IMR-90 (cell line): ENCODE measurements around the gene ACOX1. TPM values are rescaled to one million over a fixed set of nuclear protein-coding genes. Genes with fewer than 3 reads are reported as not detected.

Experiments used
- ATAC-seq: fragments of 200-7000 bp; cut with Tn5 transposase; 2 replicates; pipeline ENCODE4 v1.9.1; 2020; ENCODE audit warnings: low read depth, mild to moderate bottlenecking, moderate library complexity
- Bru-seq: library from RNA; stranded (reverse); fragments of 400-500 nt; gene quantifications from one replicate; lab custom pipeline; 2021; lab: Mats Ljungman, UMichigan
- BruChase-seq, 2 experiments: library from RNA; stranded (reverse); fragments of 400-500 nt; gene quantifications; one replicate each; lab custom pipeline; 2021; lab: Mats Ljungman, UMichigan
- BruUV-seq: library from RNA; stranded (reverse); fragments of 400-500 nt; replicated peaks from 2 replicates; lab custom pipeline; 2021; lab: Mats Ljungman, UMichigan
- CTCF ChIA-PET: fragments of 300-600 bp; formaldehyde crosslinking; extraction: SDS; loops from one replicate; lab custom pipeline; 2021; ENCODE audit warnings: antibody characterized with exemption; lab: Yijun Ruan, JAX
- POLR2A ChIA-PET: fragments of 300-600 bp; sonication (Branson Sonifier 250); formaldehyde crosslinking; loops from one replicate; lab custom pipeline; 2022; ENCODE audit warnings: antibody characterized with exemption; ENCODE audit not compliant: unreplicated experiment; lab: Charles Lee
- DNase-seq: peaks from one replicate; pipeline ENCODE4 v3.0.0; 2013
- H2AFZ ChIP-seq: replicated peaks from 2 replicates; pipeline ENCODE3; 2013; ENCODE audit warnings: low read length, mild to moderate bottlenecking; ENCODE audit not compliant: poor library complexity
- H2AK5ac ChIP-seq: 2 replicates; pipeline ENCODE4 v1.6.1; 2013; ENCODE audit warnings: low read depth, low read length, inconsistent platforms
- H2AK9ac ChIP-seq: replicated peaks from 2 replicates; pipeline ENCODE3; 2013; ENCODE audit warnings: mild to moderate bottlenecking, low read depth, low read length, moderate library complexity; ENCODE audit not compliant: poor library complexity
- H2BK120ac ChIP-seq: 2 replicates; pipeline ENCODE4 v1.6.1; 2013; ENCODE audit warnings: low read depth, low read length, inconsistent platforms
- H2BK15ac ChIP-seq: 3 replicates; pipeline ENCODE4 v1.6.1; 2013; ENCODE audit warnings: low read depth, low read length, inconsistent platforms
- H2BK20ac ChIP-seq: 2 replicates; pipeline ENCODE4 v1.6.1; 2013; ENCODE audit warnings: low read depth, mild to moderate bottlenecking, inconsistent platforms, low read length, moderate library complexity
- H2BK5ac ChIP-seq: 2 replicates; pipeline ENCODE4 v1.6.1; 2013; ENCODE audit warnings: mild to moderate bottlenecking, low read depth, low read length, inconsistent platforms; ENCODE audit not compliant: poor library complexity, severe bottlenecking
- H3K14ac ChIP-seq: replicated peaks from 2 replicates; pipeline ENCODE4 v1.6.1; 2013; ENCODE audit warnings: low read depth, low read length, inconsistent platforms
- H3K18ac ChIP-seq: 2 replicates; pipeline ENCODE4 v1.6.1; 2013; ENCODE audit warnings: low read depth, low read length, control low read depth
- H3K23ac ChIP-seq: 2 replicates; pipeline ENCODE4 v1.6.1; 2013; ENCODE audit warnings: low read depth, low read length, inconsistent platforms
- H3K27ac ChIP-seq: 2 replicates; pipeline ENCODE4 v1.5.1; 2013; ENCODE audit warnings: mild to moderate bottlenecking, control low read depth, low read length; ENCODE audit not compliant: insufficient read depth
- H3K27me3 ChIP-seq: 2 replicates; pipeline ENCODE4 v1.6.1; 2013; ENCODE audit warnings: low read length; ENCODE audit not compliant: control insufficient read depth, insufficient read depth
- H3K36me3 ChIP-seq: 2 replicates; pipeline ENCODE4 v1.6.1; 2013; ENCODE audit warnings: low read length, mixed read lengths; ENCODE audit not compliant: control insufficient read depth, insufficient read depth
- H3K4ac ChIP-seq: 2 replicates; pipeline ENCODE4 v1.6.1; 2013; ENCODE audit warnings: low read depth, low read length, inconsistent platforms
- H3K4me1 ChIP-seq: 2 replicates; pipeline ENCODE4 v1.6.1; 2013; ENCODE audit warnings: low read length, mixed read lengths; ENCODE audit not compliant: control insufficient read depth, insufficient read depth
- H3K4me2 ChIP-seq: 2 replicates; pipeline ENCODE4 v1.6.1; 2013; ENCODE audit warnings: low read depth, mild to moderate bottlenecking, control low read depth, low read length, moderate library complexity
- H3K4me3 ChIP-seq: 2 replicates; pipeline ENCODE4 v1.5.1; 2013; ENCODE audit warnings: low read depth, mild to moderate bottlenecking, control low read depth, low read length, moderate library complexity; ENCODE audit not compliant: insufficient read depth
- H3K56ac ChIP-seq: 2 replicates; pipeline ENCODE4 v1.6.1; 2013; ENCODE audit warnings: low read length, inconsistent platforms; ENCODE audit not compliant: insufficient read depth; ENCODE audit errors: extremely low read depth
- H3K79me1 ChIP-seq, 2 experiments: 2 replicates each; pipeline ENCODE4 v1.6.1; 2013; ENCODE audit warnings: low read length in 2 of 2, inconsistent platforms in 1 of 2, low read depth in 1 of 2
- H3K9ac ChIP-seq: 2 replicates; pipeline ENCODE4 v1.6.1; 2013; ENCODE audit warnings: low read depth, low read length, control low read depth
- H3K9me1 ChIP-seq: 2 replicates; pipeline ENCODE4 v1.6.1; 2013; ENCODE audit warnings: low read length, inconsistent platforms; ENCODE audit not compliant: insufficient read depth
- H3K9me3 ChIP-seq: 2 replicates; pipeline ENCODE4 v1.6.1; 2013; ENCODE audit warnings: low read length; ENCODE audit not compliant: control insufficient read depth, insufficient read depth
- H4K20me1 ChIP-seq: 2 replicates; pipeline ENCODE4 v1.6.1; 2013; ENCODE audit warnings: low read length, inconsistent platforms; ENCODE audit not compliant: insufficient read depth
- H4K5ac ChIP-seq: 2 replicates; pipeline ENCODE4 v1.6.1; 2013; ENCODE audit warnings: mild to moderate bottlenecking, low read depth, low read length, control low read depth
- H4K8ac ChIP-seq, 2 experiments: 2 replicates each; pipeline ENCODE4 v1.6.1; 2013; ENCODE audit warnings: low read depth in 2 of 2, low read length in 2 of 2, control low read depth in 1 of 2, inconsistent platforms in 1 of 2
- H4K91ac ChIP-seq: 2 replicates; pipeline ENCODE4 v1.6.1; 2013; ENCODE audit warnings: low read depth, low read length, inconsistent platforms; ENCODE audit not compliant: insufficient read depth
- BHLHE40 ChIP-seq: fragments of 150-350 bp; IDR thresholded peaks from 2 replicates; pipeline ENCODE4 v1.6.1; 2016; ENCODE audit warnings: mild to moderate bottlenecking, low read depth, low read length
- CEBPB ChIP-seq: IDR thresholded peaks from 2 replicates; pipeline ENCODE4 v1.6.1; 2012; ENCODE audit warnings: low read depth, low read length, improper control_type of control experiment
- CTCF ChIP-seq: conservative IDR thresholded peaks from 2 replicates; pipeline ENCODE4 v1.5.1; 2012; ENCODE audit warnings: mild to moderate bottlenecking, low read depth, low read length, improper control_type of control experiment
- MAFK ChIP-seq: IDR thresholded peaks from 2 replicates; pipeline ENCODE4 v1.6.1; 2012; ENCODE audit warnings: low read depth, low read length, improper control_type of control experiment
- MAZ ChIP-seq: IDR thresholded peaks from 2 replicates; pipeline ENCODE4 v1.6.1; 2012; ENCODE audit warnings: low read depth, mild to moderate bottlenecking, low read length, improper control_type of control experiment, moderate library complexity, borderline replicate concordance
- MXI1 ChIP-seq: IDR thresholded peaks from 2 replicates; pipeline ENCODE4 v1.6.1; 2012; ENCODE audit warnings: low read depth, mild to moderate bottlenecking, low read length, moderate library complexity, borderline replicate concordance
- POLR2A ChIP-seq: IDR thresholded peaks from 2 replicates; pipeline ENCODE4 v1.6.1; 2012; ENCODE audit warnings: mild to moderate bottlenecking, low read depth, low read length
- WGBS, 2 experiments: methylation state at CpG; one replicate each; pipeline versions ENCODE4 v1.1.5 to v1.1.7; 2013; ENCODE audit warnings: missing lambda C conversion rate in 2 of 2; ENCODE audit not compliant: insufficient read length in 1 of 2; ENCODE audit errors: extremely low coverage in 2 of 2; 5-methylcytosine and 5-hydroxymethylcytosine counted together
- dilution Hi-C: fragments of 300-500 bp; cut with HindIII; formaldehyde crosslinking; loops from one replicate; pipeline ENCODE4 v1.14.3; 2018; ENCODE audit warnings: low sequenced_read_pairs; ENCODE audit not compliant: unreplicated experiment
- in situ Hi-C: fragments of 300-500 bp; cut with MboI; formaldehyde crosslinking; loops from 3 replicates; pipeline ENCODE4 v1.14.3; 2019; ENCODE audit warnings: low sequenced_read_pairs, inconsistent platforms, mixed read lengths
- intact Hi-C: fragments of 100-400 bp; cut with micrococcal nuclease; formaldehyde crosslinking; loops from 2 replicates; pipeline ENCODE4 v1.10.0; 2022
- long read RNA-seq: library from polyadenylated mRNA; unstranded; transcript quantifications from one replicate; pipeline ENCODE4 v2.0.0, GENCODE V29; 2021; ENCODE audit not compliant: unreplicated experiment
- polyA plus RNA-seq, 3 experiments: library from polyadenylated mRNA; depleted of rRNA; stranded (reverse); fragments of >200 nt; gene quantifications; 2 replicates each; pipeline ENCODE4 v1.2.3, GENCODE V29; 2012; ENCODE audit warnings: low replicate concordance in 1 of 3
- total RNA-seq: library from RNA; depleted of rRNA; stranded (reverse); fragments of >200 nt; gene quantifications from 2 replicates; pipeline ENCODE4 v1.2.3, GENCODE V29; 2012; rRNA removed
- TF ChIP-seq, protein P1 (sequence below): fragments of 150-350 bp; IDR thresholded peaks from 2 replicates; pipeline ENCODE4 v1.6.1; 2017; ENCODE audit warnings: mild to moderate bottlenecking, antibody characterized with exemption, low read length, low read depth

The ACOX1 gene
- 61.9 and 94.8 TPM in 2 replicates for total RNA-seq
- polyA plus RNA-seq (2012; rRNA removed) = 14.9 and 16.1 TPM in 2 replicates
- 6.6 and 12.3 TPM in 2 replicates for polyA plus RNA-seq (2012; cell fraction: cytosol; rRNA removed)
- polyA plus RNA-seq (2012; cell fraction: nucleus; rRNA removed; ENCODE audit: low replicate concordance) = 13.2 and 21.8 TPM in 2 replicates
- percentile 72 among the genes with signal in this experiment for Bru-seq, nascent RNA
- BruChase-seq, experiment 1, labeled RNA remaining after a 6-hour chase = percentile 94 among the genes with signal in this experiment
- percentile 87 among the genes with signal in this experiment for BruChase-seq, experiment 2, labeled RNA remaining after a 2-hour chase
- long read RNA-seq, full-length matches to known transcripts = 33 of 51 reads
- long read RNA-seq, partial matches to known transcripts = 5 of 51 reads
- long read RNA-seq, other reads (novel, unspliced or antisense) = 13 of 51 reads

- 0% methylated on average over 11 of the region's 72 CpGs; no CpG with 5 or more reads in 1 of the 2 experiments for WGBS, 2 experiments
- peaks cover 7% of the 10 kb centered on the region; the same call in 1 of the 2 replicates for H3K4me1 ChIP-seq
- H2BK120ac ChIP-seq = peak within 1 kb of the TSS; percentile 95
- CTCF ChIA-PET = interaction anchor here (0.5 to 1.2 kb wide), 4 partner anchors 18 to 80 kb away, joined by 4 to 5 read pairs (median 4); no protein-coding TSS in a partner anchor
- peak within 1 kb of the TSS; percentile 92 for H2AK9ac ChIP-seq
- H2BK20ac ChIP-seq = peak within 1 kb of the TSS; percentile 68; the same call in 1 of the 2 replicates
- H3K27me3 ChIP-seq = no peaks in the 10 kb centered on the region
- H3K18ac ChIP-seq = peak within 1 kb of the TSS; percentile 92
- no peaks in the 10 kb centered on the region for H3K9me3 ChIP-seq
- BruUV-seq = no TSS peak
- H2AFZ ChIP-seq = peak within 1 kb of the TSS; percentile 98
- peak within 1 kb of the TSS; percentile 98 for H3K14ac ChIP-seq
- intact Hi-C loops = loop anchor here (1.0 kb wide), 1 partner anchor 74 kb away; no protein-coding TSS in a partner anchor
- peak within 1 kb of the TSS; percentile 96 for H3K27ac ChIP-seq
- dilution Hi-C loops = no loop called here
- peak within 1 kb of the TSS; percentile 96 for H3K23ac ChIP-seq
- H3K56ac ChIP-seq = peak within 1 kb of the TSS; percentile 94
- H4K91ac ChIP-seq = peak within 1 kb of the TSS; percentile 96
- peak; percentile 96 for TF ChIP-seq BHLHE40
- no peak for TF ChIP-seq MXI1
- peak; percentile 25; the same call in 1 of the 2 replicates for TF ChIP-seq CTCF
- peak; percentile 91; the same call in 1 of the 2 replicates for TF ChIP-seq MAZ
- no peak for TF ChIP-seq MAFK
- TF ChIP-seq, protein P1, sequence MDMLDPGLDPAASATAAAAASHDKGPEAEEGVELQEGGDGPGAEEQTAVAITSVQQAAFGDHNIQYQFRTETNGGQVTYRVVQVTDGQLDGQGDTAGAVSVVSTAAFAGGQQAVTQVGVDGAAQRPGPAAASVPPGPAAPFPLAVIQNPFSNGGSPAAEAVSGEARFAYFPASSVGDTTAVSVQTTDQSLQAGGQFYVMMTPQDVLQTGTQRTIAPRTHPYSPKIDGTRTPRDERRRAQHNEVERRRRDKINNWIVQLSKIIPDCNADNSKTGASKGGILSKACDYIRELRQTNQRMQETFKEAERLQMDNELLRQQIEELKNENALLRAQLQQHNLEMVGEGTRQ = peak; percentile 99
- peak; percentile 28; the same call in 1 of the 2 replicates for TF ChIP-seq CEBPB
- peak; percentile 95 for TF ChIP-seq POLR2A
- peak within 1 kb of the TSS; percentile 100 for H3K4me2 ChIP-seq
- peaks cover 26 to 74% of the 10 kb centered on the region in 2 experiments for H3K79me1 ChIP-seq
- peak within 1 kb of the TSS; percentile 71 for H2AK5ac ChIP-seq
- ATAC-seq = peak; percentile 91
- POLR2A ChIA-PET = interaction anchor here (0.6 to 0.8 kb wide), 2 partner anchors 38 to 430 kb away, joined by 3 read pairs; no protein-coding TSS in a partner anchor
- peak within 1 kb of the TSS; percentile 91 for H3K9ac ChIP-seq
- DNase-seq = peak; percentile 95
- in situ Hi-C loops = no loop called here
- peak within 1 kb of the TSS; percentile 59; the same call in 1 of the 3 replicates for H2BK15ac ChIP-seq
- H3K4me3 ChIP-seq = peak within 1 kb of the TSS; percentile 77
- peaks cover 16% of the 10 kb centered on the region for H3K9me1 ChIP-seq
- H4K8ac ChIP-seq = peak within 1 kb of the TSS; percentile 93 to 99
- H4K5ac ChIP-seq = peak within 1 kb of the TSS; percentile 90
- no peaks in the 10 kb centered on the region for H3K36me3 ChIP-seq
- H2BK5ac ChIP-seq = peak within 1 kb of the TSS; percentile 97
- H4K20me1 ChIP-seq = 0 out of 2 replicates have a peak, but pooled peaks cover 3% of the 10 kb centered on the region
- H3K4ac ChIP-seq = peak within 1 kb of the TSS; percentile 95
These were observed at the start of gene ACOX1, which contains the start of gene TEN1 for GRCh38 chr17:75978938-75979704. TSS of gene ACOX1 (minus strand) at chr17:75979166. CDS start at chr17:75979073, 93 bp downstream. TSS of gene TEN1 (plus strand) at chr17:75979240. CDS start at chr17:75986193, 6,953 bp downstream.
